ENCODE data around the gene RRN3. TPM values are rescaled to one million over a fixed set of nuclear protein-coding genes. Genes with fewer than 3 reads are reported as not detected.
"Not testable (repeated sequence)": the region's sequence is repeated elsewhere in the genome, so short reads cannot be mapped to it uniquely, and the experiment has no call there.

The RRN3 gene
- total RNA-seq, 1 experiment from 2014 or later = 28.2 TPM

DNA sequence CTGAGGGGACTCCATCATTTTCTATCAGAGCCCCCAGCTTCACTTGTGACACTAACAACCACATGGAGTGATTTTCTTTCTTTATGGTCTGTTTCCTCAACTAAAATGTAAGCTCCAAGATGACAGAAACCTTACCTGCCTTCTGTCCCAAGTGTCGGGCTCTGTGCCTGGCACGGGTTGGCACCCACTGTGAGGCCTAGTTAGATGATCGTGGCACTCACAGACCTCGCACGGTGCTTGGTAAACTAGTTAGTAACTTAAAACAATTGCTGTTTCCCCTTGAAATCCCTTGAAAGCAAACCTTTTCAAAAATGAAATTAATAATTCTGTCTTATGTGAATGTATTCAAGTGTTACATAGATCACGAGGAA, 65.7 kb downstream of the RRN3 start:
- DNase-seq (ENCODE audit: low spot score) = not testable (repeated sequence)

DNA sequence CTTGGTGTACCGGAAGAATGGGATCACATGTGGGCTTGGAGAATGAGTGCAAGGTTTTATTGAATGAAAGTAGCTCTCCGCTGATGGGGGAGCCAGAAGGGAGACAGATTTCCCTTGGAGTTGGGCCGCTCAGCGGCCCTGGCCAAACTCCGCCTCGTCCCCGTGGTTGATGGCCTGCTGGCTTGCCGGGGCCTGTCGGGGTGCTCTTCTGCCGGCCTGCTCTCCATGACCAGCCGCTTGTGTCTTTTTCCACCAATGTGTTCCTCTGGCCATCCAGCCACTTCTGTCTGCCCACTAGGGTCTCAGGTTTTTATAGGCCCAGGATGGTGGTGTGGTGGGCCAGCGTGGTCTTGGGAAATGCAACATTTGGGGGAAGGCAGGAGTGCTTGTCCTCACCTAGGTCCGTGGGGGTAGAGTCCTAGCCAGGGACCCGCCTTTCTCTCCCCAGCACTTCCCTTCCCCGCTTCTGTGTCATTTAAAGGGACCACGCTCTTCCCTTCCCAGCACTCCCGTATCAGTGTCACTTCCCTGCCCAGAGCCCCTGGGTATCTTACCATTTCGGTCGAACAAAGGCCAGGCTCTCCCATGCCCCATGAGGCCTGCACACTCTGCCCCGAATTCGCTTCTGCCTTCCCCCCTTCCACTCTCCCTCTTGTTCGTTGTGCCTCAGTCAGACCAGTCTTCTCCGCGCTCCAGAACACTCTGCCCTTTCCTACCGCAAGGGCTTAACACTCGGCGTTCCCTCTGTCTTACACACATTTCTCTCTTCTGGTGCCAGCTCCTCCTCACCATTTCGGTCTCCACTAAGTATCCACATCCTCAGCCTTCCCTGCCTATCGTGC, 66.3 kb downstream of the RRN3 start:
- DNase-seq (ENCODE audit: low spot score) = not testable (repeated sequence)

DNA sequence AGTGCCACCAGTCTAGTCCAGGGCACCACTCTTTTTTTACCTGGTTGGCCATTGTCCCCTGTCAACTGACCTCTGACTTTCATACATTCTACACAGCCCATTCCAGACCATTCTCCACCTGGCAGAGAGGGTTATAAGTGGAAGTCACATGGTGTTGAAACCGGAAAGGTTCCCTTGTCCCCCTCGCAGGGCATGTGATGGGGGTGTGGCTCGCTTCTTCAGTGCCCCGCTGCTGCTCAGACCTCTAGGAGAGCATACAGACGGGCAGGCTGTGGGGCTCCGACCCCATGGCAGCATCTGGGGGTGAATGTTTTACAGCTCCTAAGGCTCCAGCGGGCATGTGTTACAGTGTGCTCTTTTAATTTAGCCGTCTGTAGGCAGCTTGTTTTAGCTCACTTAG, 67.0 kb downstream of the RRN3 start:
- not testable (repeated sequence) for DNase-seq (ENCODE audit: low spot score)

DNA sequence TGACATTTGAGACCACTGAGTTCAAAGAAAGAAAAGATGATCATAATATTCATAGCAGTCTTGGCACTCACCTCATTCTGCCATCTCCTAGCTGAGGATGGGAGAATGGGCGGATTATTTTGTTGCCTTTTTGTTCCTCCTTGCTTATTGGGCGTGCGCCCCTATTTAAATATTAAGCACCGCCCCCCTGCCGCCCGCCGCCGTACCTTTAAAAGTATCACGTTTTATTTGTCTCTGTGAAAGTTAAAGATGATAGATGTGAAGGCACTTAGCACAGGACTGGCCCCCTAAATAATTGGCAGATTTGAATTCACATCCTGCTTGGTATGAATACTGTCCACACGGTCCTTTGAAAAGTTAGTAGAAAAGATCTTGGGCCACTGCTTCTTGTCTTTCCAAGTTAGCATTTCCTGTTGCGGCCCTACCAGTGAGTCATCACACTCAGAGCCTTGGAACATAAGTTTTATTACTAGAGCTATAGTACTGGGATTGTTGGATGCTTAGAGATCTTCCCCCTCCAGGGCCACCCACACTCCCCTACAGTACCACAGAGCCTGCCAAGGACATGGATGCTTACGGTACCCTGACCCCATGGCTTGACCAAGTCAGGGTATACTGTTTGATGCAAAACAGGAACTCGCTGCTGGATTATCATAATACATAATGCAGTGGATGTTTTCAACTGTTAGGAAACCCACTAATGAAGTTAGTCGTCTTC, 68.7 kb downstream of the RRN3 start:
- DNase-seq (ENCODE audit: low spot score) = not testable (repeated sequence)

DNA sequence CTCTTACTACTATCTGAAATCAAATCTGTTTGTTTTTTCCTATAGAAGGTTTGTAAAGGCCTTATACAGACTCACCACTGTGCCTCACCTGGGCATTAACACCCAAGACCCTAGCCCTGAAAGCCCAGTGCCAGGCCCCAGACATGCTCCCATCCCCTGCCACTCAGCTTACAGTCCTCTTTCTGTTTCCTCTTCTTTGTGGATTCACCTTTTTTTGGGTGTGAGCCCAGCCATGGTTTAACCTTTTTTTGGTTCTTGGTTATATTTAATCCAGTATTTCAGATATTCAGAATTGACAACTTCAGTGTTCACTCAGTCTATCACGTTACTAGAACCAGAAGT, 69.2 kb downstream of the RRN3 start:
- not testable (repeated sequence) for DNase-seq (ENCODE audit: low spot score)

DNA sequence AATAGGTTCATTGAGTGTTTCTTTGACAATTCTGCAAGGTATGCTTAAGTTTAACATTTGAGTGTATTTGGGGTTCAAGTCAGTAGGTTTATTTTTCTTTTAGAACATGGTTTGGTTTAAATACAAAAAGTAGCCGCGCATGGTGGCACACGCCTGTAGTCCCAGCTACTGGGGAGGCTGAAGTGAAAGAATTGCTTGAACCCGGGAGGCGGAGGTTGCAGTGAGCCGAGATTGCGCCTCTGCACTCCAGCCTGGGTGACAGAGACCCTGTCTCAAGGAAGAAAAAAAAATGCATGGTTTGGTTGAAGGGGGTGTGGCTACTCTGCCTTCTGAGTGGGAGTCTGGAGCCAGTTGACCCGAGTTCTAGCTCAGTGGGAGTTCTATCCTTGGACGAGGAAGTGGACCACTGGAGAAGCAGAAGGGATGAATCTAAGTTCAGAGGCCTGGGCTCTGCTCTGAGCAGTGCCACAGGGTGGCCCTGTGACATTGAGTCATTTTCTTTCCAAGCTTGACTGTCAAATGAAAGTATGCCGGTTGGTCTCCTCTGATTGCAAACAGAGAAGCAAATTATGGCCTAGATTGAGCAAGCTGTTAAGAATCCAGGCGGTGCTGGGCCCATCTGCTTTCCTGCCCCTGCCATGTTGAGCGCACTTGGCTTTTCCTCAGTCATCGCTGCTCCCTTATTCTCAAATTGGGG, 70.5 kb downstream of the RRN3 start:
- DNase-seq (ENCODE audit: low spot score) = not testable (repeated sequence)

DNA sequence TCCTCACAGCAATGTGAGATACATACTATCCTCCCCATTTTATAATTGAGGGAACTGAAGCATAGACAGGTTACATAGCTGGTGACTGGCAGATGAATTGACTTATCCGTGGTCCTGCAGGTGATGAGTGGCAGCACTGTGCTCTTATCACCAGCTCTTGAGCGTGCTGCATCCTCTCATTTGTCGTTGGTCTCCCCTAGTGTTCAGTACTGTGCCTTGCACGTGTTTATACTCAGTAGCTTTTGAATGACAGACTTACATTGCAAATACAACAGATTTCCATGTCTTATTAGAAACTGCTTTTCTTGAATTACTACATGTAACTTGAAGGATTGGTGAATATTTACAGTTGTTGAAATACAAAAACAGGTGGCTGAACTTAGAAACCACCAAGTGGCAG, 71.9 kb downstream of the RRN3 start:
- peak; percentile 74 for DNase-seq (ENCODE audit: low spot score)

DNA sequence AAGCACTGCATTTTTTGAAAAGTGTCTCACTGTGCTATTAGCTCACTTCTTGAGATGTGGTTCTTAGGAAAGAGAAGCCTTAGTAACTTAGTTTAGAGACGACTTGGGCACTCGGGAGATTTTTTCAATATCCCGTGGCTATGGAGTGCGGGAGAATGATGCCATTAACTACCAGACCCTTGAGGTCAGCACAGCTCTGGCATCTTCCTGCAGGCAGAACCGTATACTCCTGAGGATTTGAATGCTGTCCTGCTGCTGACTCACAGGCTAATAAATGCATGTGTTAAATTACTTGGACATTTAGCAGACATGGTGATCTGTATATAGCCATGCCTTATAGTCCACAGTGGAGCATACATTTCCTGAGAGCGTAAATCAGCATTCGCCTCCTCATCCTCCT, 72.6 kb downstream of the RRN3 start:
- not testable (repeated sequence) for DNase-seq (ENCODE audit: low spot score)

DNA sequence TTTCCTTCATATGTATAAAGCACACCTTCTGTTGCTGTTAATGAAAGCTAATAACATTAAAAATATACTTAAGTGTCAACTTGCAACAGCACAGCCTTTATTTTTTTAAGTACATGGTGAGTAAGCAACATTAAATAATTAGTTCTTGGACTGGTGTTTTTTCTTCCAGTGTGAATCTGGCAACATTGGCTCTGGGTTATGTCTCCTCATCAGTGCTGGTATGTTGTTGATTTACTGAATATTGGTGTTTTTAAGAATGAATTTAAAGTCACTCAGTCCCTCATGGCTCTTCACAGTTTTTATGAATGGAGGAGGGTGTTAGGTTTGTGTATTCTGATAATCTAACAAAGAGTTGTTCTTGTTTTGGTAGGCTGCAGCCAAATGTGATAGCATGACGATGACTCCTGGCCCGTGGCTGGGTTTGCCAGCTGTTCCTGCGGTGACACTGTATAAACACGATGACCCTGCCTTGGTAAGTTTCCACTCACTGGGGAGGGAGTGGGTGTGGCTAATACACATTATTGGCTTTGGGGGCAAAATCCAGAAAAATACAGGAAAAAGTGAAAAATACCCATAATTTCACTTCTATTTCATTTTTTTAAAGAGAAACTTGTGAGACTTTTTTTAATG, 77.0 kb downstream of the RRN3 start:
- DNase-seq (ENCODE audit: low spot score) = not testable (repeated sequence)

DNA sequence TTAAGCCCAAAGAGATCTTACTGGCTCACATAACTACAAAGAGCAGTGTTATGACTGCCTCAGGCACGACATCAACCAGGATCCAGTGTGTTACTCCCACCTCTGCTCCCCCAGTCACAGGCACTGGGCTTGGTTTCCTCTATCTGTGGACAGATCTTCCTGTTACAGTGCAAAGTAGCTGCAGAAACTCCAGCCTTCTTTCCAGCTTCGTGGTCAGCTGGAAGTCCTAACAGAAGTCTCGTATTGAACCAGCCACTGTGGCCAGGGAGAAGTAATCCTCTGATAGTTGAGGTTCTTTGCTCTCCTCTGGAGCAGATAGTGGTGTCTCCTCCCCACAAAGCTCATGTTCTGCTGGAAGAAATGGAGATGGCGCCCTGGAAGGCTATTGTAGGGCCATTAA, 77.7 kb downstream of the RRN3 start:
- DNase-seq (ENCODE audit: low spot score) = not testable (repeated sequence)

DNA sequence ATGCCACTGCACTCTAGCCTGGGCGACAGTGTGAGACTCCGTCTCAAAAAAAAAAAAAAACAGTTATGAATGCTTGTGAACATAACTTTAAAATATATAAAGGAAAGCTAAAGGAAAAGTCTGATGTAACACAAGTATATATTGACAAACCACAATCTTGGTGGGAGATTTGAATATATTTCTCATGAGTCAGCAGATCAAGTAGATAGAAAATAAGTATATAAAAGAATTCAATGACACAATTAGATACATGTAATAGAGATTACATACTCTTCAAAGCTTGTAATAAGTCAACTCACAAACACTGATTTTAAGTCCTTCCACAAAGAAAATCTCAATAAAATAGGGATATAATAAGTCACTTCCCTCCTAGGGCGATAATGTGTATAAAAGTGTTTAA, 78.4 kb downstream of the RRN3 start:
- not testable (repeated sequence) for DNase-seq (ENCODE audit: low spot score)

DNA sequence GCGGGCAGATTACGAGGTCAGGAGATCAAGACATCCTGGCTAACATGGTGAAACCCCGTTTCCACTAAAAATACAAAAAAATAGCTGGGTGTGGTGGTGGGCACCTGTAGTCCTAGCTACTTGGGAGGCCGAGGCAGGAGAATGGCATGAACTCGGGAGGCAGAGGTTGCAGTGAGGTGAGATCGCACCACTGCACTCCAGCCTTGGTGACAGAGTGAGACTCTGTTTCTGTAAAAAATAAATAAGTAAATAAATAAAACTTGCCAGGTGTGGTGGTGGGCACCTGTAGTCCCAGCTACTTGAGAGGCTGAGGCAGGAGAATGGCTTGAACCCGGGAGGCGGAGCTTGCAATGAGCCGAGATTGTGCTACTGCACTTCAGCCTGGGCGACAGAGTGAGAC, 81.1 kb downstream of the RRN3 start:
- not testable (repeated sequence) for DNase-seq (ENCODE audit: low spot score)

Small RNAs within 50 kb of the gene (small RNA-seq; reads per million reads assigned to genes)
- not detected for gene MIR1972-1

Other genes starting within 250 kb of the RRN3 start
- gene NPIPA1, start 156.8 kb downstream of the RRN3 start, total RNA-seq (2014; rRNA removed; shearing (Covaris generic)) = 27.1 and 30.3 TPM in 2 replicates
- gene PDXDC1, start 119.2 kb downstream of the RRN3 start, total RNA-seq (2014; rRNA removed; shearing (Covaris generic)) = 75.5 and 80.3 TPM in 2 replicates
- gene NTAN1, start 38.2 kb downstream of the RRN3 start, total RNA-seq (2014; rRNA removed; shearing (Covaris generic)) = 10.9 and 14.8 TPM in 2 replicates

Data from HT-29 (cell line).